GM21423 (cell line): ENCODE results near the gene FLT1.

ENCODE experiments used
- ATAC-seq: cut with Tn5 transposase; IDR thresholded peaks from one replicate; pipeline ENCODE4 v1.9.1; 2021; ENCODE audit warnings: mild to moderate bottlenecking, moderate library complexity; ENCODE audit not compliant: unreplicated experiment

The FLT1 gene

GRCh38 chr13:28490061-28490460 is 4.9 kb downstream of the FLT1 start:
- no peak for ATAC-seq

- no peak for ATAC-seq
These were observed 5.4 kb downstream of the FLT1 start for GRCh38 chr13:28489524-28489931.

DNA sequence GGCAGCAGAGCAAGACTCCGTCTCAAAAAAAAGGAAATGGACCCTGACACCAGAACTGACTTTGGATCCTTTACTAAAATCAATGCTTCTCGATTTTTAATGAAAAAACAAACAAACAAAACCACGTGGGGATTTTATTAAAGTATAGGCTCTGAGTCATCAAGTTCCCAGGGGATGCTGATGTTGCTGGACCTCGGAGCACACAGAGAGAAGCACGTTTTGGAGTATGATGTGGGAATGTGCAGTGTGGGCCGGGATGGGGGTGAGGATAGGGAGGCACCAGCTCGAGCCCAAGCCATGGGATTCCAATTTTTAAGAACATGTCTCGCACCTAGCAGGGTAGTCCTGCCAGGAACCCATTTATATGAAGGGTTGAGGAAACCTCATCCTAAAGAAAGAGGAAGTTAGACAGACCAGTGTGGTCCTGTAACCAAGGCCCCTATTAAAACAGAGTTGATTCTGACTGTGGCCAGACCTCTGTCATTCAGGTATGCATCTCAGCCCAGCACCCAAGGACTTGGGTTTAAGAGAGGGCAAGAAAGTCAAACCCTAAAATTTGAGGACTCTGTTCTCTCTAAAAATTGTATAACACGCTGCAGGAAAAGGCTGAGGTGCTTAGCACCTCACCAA is 6.4 kb downstream of the FLT1 start:
- ATAC-seq: no peak

GRCh38 chr13:28485996-28486543 is 8.9 kb downstream of the FLT1 start:
- no peak for ATAC-seq

GRCh38 chr13:28485551-28485950 is 9.4 kb downstream of the FLT1 start:
- ATAC-seq: no peak

GRCh38 chr13:28485097-28485496 is 9.8 kb downstream of the FLT1 start:
- ATAC-seq: no peak

- ATAC-seq: no peak
These were observed 11.5 kb downstream of the FLT1 start for GRCh38 chr13:28483313-28483931.

GRCh38 chr13:28479005-28479404 is 15.9 kb downstream of the FLT1 start:
- ATAC-seq: no peak

DNA sequence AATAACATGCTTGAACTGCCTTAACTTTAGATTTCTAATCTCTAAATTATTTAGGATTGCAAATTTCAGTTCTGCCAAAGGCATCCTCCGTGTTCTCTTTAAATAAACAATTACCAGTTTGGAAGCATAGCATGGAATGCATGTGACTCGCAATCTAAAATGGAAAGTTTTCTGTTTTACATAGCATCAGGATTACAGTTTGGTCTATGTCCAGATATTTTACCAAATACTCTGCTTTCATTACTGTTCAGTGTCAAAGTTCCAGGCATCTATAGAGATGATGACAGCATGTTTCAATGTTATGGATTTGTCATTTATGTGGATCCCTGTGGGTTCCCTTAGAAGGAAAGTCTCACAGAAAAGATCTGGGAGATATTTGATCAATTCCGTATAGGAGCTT is 16.8 kb downstream of the FLT1 start:
- no peak for ATAC-seq

DNA sequence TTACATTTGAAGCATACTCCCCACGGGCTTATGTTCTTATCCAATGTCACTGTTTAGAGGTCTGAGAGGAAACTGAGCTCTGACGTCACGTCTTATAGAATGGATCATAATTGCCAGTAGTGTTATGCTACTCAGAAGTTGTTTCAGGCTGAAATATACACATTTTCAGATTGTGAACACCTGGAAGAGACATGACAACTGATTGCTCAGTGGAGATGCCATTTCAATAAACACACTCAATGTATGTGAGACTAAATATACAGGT is 17.3 kb downstream of the FLT1 start:
- no peak for ATAC-seq

GRCh38 chr13:28476919-28477708 is 17.8 kb downstream of the FLT1 start:
- ATAC-seq: no peak

GRCh38 chr13:28475916-28476725 is 18.8 kb downstream of the FLT1 start:
- ATAC-seq: no peak

GRCh38 chr13:28474491-28475134 is 20.3 kb downstream of the FLT1 start:
- ATAC-seq: no peak

DNA sequence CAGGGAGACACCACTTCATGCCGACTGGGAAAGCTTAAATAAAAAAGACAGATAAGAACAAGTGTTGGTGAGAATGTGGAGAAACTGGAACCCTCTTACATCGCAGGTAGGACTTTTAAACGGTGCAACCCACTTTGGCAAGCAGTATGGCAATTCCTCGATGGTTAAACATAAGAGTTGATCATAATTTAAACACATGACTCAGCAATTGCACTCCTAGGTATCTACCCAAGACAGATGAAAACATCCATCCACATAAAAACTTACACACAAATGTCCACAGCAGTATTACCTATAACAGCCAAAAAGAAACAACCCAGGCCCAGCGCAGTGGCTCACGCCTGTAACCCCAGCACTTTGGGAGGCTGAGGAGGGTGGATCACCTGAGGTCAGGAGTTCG is 21.9 kb downstream of the FLT1 start:
- ATAC-seq: no peak

GRCh38 chr13:28471421-28471820 is 23.5 kb downstream of the FLT1 start:
- no peak for ATAC-seq

- ATAC-seq: no peak
These were observed 24.6 kb downstream of the FLT1 start for GRCh38 chr13:28470296-28470695.

- no peak for ATAC-seq
These were observed 25.6 kb downstream of the FLT1 start for GRCh38 chr13:28469316-28469715.

DNA sequence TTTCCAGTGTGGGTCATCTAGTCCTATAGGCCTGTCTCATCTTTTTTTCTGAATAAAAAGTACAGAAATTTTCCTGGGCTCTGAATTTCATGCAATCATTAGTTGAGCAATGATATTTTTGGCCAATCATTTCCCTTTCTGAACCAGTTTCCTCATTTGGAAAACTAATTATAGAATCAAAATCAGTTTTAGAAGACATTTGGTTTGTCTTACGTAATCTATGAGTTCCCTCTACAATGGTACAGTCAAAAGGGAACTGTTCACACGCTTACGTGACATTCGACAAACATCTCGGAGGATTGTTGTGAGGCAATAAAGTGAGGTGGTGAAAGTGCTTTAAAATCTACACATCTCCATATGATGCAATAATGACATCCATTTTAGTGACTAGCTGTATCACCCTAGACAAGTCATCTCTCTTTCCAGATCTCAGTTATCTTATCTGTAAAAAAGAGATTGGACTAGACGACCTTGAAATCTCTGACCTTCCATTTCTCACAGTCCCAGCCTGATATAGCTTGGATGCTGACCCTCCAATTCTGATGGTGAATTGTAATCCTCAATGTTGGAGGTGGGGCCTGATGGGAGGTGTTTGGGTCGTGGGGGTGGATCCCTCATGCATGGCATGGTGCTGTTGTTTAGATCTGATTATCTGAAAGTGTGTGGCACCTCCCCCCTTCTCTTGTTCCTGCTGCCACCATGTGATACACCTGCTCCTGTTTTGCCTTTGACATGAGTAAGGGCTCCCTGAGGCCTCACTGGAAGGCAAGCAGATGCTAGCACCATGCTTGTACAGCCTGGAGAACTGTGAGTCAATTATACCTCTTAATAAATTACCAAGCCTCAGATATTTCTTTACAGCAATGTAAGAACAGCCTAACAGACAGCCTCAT is 26.7 kb downstream of the FLT1 start:
- no peak for ATAC-seq

DNA sequence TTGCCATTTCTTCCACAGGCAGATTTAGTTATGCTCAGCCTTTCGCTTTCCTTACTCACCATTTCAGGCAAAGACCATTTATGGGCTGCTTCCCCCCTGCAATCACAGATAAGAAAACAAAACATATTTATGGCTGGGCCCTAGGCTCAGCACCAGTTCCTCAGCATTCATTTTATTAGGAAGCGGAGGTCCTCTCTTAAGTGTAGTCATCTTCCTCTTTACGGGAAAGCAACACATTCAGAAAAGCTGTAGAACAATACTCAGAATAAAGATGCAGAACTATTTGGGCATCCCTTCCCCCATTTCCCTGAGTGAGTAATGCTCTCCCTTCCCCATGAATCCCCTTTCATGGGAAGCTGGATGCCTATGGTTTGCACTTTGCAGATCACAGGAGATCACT is 27.9 kb downstream of the FLT1 start:
- ATAC-seq: no peak

DNA sequence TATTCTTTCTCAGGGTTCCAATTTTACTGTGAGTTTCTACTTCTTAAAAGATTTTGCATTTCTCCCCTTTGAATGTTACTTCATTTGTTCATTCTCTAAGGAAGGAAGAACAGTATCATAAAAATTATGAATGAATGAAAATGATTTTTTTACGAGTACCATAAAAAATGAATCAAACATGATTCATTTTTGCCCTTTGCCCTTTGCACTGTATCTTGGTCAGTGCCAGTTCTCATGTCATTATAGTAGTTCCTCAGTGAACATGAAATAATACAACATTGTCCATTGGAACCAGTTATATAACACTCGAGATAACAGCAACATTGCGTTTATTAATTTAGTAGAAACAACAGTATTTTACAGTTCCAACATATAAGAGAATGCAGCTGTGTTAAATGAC is 28.8 kb downstream of the FLT1 start:
- no peak for ATAC-seq
